Measurements from ENCODE around the gene CCP110.

The CCP110 gene, protein sequence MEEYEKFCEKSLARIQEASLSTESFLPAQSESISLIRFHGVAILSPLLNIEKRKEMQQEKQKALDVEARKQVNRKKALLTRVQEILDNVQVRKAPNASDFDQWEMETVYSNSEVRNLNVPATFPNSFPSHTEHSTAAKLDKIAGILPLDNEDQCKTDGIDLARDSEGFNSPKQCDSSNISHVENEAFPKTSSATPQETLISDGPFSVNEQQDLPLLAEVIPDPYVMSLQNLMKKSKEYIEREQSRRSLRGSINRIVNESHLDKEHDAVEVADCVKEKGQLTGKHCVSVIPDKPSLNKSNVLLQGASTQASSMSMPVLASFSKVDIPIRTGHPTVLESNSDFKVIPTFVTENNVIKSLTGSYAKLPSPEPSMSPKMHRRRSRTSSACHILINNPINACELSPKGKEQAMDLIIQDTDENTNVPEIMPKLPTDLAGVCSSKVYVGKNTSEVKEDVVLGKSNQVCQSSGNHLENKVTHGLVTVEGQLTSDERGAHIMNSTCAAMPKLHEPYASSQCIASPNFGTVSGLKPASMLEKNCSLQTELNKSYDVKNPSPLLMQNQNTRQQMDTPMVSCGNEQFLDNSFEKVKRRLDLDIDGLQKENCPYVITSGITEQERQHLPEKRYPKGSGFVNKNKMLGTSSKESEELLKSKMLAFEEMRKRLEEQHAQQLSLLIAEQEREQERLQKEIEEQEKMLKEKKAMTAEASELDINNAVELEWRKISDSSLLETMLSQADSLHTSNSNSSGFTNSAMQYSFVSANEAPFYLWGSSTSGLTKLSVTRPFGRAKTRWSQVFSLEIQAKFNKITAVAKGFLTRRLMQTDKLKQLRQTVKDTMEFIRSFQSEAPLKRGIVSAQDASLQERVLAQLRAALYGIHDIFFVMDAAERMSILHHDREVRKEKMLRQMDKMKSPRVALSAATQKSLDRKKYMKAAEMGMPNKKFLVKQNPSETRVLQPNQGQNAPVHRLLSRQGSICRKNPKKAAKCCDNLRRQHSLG

GRCh38 chr16:19523559-19524355 is at the start of gene CCP110:
TSS of gene CCP110 (plus strand) at chr16:19523942. CDS start at chr16:19527882, 3,940 bp downstream.
- DNase-seq = peak; percentile 98

- DNase-seq = no peak
These were observed 49.1 kb upstream of the CCP110 start for GRCh38 chr16:19474617-19475016.

DNA sequence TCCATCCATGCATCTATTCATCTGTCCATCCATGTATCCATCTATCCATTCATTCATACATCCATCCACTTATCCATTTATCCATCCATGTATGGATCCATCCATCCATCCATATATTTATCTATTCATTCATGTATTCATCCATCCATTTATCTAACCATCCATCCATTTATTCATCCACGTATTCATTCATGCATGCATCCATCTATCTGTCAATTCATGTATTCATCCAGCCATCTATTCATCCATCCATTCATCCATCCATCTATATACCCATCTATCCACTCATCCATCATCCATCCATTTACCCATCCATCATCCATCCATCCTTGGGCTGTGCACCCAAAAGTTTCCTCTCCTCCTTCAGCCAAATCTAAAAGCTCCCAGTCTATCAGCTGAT is 45.2 kb upstream of the CCP110 start:
- no peak for DNase-seq

DNA sequence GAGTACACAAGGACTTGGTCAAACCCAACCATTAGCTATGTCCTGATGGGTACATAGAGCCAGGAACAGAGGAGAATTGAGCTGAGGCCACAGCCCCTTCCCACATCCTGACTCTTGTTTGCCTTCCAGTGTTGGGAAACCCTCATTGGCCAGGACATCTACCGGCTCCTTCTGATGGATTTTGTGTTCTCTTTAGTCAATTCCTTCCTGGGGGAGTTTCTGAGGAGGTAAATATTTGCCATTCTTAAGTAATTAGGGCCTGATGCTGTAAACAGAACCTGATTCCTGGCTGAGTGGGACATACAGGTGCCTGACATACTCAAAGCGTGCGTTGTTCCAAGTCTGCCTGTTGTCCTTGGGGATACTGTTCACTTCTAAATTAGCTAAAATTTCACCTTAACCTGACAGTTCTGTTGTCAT is 44.4 kb upstream of the CCP110 start:
- DNase-seq = no peak

- no peak for DNase-seq
These were observed 42.4 kb upstream of the CCP110 start for GRCh38 chr16:19481296-19481695.

GRCh38 chr16:19481769-19482168 is 42.0 kb upstream of the CCP110 start:
- DNase-seq = no peak

- DNase-seq = no peak
These were observed 41.5 kb upstream of the CCP110 start for GRCh38 chr16:19482291-19482690.

DNA sequence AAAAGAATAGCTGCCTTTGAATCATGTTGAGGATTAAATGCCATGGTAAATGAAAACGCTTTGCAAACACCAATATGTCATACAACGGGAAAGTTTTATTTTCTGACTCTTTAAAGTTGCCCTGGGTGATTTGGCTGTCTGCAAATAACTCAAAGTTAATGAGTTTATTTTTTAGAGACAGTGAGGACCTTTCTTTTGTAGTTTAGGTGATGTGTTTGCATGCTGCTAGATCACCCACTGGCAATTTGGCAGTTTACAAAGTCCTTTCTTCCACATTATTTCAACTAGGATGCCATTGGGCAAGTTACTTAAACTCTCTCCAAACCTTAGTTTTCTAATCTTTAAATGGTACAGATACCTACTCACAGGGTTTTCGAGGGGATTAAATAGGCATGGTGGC is 39.6 kb upstream of the CCP110 start:
- no peak for DNase-seq

DNA sequence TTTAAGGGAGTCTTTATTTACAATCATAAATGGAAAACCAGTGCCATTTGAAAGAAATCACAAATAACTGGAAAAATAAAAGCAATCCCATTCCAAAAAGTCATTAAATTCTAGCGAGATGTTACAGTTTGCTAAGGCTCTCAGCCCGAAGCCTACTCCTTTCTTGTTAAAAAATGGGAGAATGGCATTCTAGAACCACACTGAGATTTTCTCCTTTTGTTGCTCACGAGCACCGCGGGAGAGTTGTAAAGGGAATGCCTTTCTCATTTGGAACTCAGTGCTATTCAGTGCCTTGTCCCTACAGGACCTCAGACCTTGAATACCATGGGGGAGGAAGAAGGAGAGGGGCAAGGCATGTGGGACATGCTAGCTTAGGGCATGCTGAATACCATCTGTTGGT is 38.1 kb upstream of the CCP110 start:
- DNase-seq = no peak

- no peak for DNase-seq
These were observed 37.7 kb upstream of the CCP110 start for GRCh38 chr16:19486051-19486450.

DNA sequence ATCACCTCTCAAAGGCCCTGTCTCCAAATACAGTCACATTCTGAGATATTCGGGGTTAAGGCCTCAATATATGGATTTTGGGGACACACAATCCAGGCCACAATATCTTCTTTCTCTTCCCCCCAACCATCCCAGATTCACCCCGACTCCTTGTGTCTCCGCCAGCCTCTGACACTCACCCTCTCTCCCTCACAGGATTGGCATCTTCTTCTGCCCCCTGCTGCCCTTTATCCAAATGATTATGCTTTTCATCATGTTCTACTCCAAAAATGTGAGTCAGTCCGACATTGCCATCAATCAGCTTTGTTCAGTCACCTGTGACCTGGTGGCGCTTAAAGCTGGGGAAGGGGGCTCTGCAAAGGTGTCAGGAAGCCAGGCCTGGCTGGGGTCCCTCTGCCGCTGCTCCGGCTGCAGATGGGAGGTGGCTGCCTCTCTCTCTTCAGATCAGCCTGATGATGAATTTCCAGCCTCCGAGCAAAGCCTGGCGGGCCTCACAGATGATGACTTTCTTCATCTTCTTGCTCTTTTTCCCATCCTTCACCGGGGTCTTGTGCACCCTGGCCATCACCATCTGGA is 36.9 kb upstream of the CCP110 start:
- no peak for DNase-seq

GRCh38 chr16:19488213-19488640 is 35.5 kb upstream of the CCP110 start:
- no peak for DNase-seq

GRCh38 chr16:19490619-19491018 is 33.1 kb upstream of the CCP110 start:
- DNase-seq = no peak

DNA sequence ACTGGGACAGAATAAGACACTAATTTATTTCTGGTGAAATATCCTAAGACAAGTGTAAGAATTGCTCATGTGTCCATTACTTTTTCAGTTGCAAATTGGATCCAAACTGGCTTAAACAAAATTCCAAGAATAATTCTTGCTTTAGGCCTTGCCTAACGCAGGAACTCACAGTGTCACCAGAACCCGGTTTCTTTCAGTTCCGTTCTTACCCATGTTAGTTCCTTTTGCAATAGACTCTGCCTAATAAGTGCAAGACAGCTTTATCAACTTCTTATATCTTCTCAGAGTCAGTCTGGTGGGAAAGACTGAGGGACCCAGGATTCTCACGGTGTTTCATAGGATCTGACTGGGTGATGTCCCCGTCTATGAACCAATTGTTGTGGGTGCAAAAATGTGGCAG is 26.6 kb upstream of the CCP110 start:
- no peak for DNase-seq

- DNase-seq = no peak
These were observed 24.7 kb upstream of the CCP110 start for GRCh38 chr16:19499006-19499405.

DNA sequence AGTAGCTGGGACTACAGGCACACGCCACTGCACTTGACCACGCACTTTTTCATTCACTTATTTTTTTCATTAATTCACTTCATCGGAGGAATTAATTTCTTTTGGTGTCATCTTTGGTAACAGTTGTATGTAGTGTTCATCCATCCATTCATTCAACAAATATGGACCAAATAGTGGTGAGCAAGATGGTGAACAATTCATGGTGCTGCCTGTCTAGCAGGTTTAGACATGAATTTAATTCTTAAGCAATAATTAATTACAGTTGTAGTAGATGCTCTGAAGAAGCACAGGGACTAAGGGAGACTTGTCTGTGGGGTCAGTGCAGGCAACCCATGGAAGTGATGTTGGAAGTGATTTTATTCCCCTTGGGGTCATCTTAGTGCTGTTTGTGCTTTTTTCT is 24.3 kb upstream of the CCP110 start:
- DNase-seq = no peak

GRCh38 chr16:19502395-19503131 is 21.2 kb upstream of the CCP110 start:
- peak; percentile 80 for DNase-seq

DNA sequence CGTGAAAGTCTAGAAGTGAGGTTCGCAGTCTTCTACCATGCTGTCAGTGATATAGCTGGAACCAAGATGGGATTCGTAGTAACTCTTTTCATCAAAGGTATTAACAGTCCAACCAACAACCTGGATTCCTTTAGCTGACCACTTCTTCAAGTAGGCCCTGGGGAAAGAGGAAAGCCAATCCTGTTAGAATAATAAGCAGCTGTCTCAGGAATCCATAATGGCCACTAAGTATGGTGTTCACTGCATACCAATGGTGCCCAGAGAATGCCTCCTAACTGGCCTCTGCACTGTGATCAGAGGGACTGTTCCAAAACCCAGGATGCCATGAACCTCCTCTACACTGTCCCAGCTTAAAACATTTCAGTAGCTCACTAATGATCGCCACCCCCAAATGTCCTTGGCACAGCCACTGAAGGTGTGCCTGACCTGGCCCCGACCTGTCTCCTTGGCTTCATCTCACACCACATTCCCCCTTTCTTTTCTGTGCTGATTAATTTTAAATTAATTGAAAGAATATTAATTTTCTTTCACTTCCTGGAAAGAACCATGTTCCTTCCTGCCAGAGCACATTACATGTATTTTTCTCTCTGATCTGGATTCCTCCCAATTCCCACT is 20.2 kb upstream of the CCP110 start:
- DNase-seq = no peak

GRCh38 chr16:19505600-19506303 is 18.0 kb upstream of the CCP110 start:
- no peak for DNase-seq

- no peak for DNase-seq
These were observed 16.8 kb upstream of the CCP110 start for GRCh38 chr16:19506965-19507364.

GRCh38 chr16:19507867-19508266 is 15.9 kb upstream of the CCP110 start:
- no peak for DNase-seq
